ENCODE measurements around the gene ZP3. TPM values are rescaled to one million over a fixed set of nuclear protein-coding genes. Genes with fewer than 3 reads are reported as not detected.
"Not testable (repeated sequence)": the region's sequence is repeated elsewhere in the genome, so short reads cannot be mapped to it uniquely, and the experiment has no call there.

ZP3 gene
- total RNA-seq, 2 donors from 2014 or later, result 4.8 to 13.9 TPM

DNA sequence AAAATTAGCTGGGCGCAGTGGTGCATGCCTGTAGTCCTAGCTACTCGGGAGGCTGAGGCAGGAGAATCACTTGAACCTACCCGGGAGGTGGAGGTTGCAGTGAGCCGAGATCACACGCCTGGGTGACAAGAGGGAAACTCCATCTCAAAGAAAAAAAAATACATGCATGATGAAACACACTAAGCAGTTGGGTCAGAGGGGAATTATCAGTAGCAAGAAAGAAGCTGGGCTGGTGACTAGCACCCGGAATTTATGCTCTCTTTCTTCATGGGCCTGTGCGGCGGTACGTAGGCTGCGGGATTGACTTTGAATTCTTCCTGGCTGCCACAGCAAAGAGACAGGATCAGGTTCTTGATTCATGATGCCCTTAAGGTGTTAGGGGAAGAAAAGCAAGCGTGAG is 54.9 kb downstream of the ZP3 start:
- H3K27me3 ChIP-seq; H3K36me3 ChIP-seq; H3K27ac ChIP-seq; H3K4me1 ChIP-seq; DNase-seq; H3K9ac ChIP-seq (ENCODE audit: low read depth in 2 of 2, low read length in 2 of 2); intact Hi-C loops (cut with DNase I); H3K9me3 ChIP-seq; H3K4me3 ChIP-seq: not testable (repeated sequence)

DNA sequence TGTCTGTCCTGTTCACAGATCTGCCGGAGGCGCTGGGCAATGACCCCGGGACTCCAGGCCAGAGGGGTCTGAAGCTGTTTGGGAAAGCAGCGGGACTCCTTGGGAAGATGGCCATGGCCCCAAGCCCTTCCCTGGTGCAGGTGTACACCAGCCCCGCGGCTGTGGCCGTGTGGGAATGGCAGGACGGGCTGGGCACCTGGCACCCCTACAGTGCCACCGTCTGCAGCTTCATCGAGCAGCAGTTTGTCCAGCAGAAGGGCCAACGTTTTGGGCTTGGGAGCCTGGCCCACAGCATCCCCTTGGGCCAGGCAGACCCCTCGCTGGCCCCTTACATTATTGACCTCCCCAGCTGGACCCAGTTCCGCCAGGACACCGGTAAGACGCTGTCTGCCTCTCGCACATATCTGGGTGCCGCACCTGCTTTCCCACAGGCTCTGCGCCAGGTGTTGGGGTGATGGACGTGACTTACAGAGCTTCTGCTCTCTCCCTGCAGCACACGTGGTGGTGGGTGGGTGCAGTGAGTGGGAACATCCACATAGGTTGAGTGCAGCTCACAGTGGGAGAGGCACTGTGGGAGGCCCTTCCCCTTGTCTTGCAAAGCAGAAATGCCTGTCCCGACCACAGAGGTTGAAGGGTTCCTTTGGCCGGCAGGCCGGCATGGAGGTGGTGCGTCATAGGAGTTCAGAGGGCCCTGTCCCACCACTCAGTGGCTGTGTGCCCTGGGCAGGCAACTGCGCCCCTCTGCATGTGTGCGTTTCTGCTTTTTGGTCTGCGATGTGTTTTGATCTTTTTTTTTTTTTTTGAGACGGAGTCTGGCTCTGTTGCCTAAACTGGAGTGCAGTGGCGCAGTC is 55.9 kb downstream of the ZP3 start:
- H3K9ac ChIP-seq (ENCODE audit: low read depth in 2 of 2, low read length in 2 of 2); H3K4me1 ChIP-seq; H3K9me3 ChIP-seq; DNase-seq; H3K4me3 ChIP-seq; intact Hi-C loops (cut with DNase I); H3K27me3 ChIP-seq; H3K27ac ChIP-seq; H3K36me3 ChIP-seq: not testable (repeated sequence)

DNA sequence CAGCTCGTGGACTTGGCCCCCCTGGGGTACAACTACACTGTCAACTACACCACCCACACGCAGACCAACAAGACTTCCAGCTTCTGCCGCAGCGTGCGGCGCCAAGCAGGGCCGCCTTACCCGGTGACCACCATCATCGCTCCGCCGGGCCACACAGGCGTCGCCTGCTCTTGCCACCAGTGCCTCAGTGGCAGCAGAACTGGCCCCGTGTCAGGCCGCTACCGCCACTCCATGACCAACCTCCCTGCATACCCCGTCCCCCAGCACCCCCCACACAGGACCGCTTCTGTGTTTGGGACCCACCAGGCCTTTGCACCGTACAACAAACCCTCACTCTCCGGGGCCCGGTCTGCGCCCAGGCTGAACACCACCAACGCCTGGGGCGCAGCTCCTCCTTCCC is 57.9 kb downstream of the ZP3 start:
- H3K27ac ChIP-seq; DNase-seq; H3K27me3 ChIP-seq; H3K4me1 ChIP-seq; H3K36me3 ChIP-seq; H3K4me3 ChIP-seq; H3K9me3 ChIP-seq; H3K9ac ChIP-seq (ENCODE audit: low read depth in 2 of 2, low read length in 2 of 2); intact Hi-C loops (cut with DNase I): not testable (repeated sequence)

DNA sequence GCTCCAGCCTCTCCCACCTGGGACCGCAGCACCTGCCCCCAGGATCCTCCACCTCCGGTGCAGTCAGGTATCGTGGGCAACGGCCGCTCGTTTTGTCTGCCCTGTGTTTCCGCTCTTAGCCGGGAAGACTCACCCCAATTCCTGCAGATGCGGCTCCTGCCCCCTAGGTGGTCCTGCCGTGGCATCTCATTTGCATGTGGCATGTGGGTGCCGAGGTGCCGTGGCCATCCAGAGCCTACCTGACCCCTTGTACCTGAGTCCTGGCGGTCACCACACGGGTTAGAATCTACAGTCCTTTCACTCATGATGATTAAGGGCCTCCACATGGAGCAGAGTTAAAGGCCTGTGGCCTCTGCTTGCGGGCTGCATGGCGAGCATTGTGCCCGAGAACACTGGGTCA is 58.3 kb downstream of the ZP3 start:
- H3K9ac ChIP-seq (ENCODE audit: low read depth in 2 of 2, low read length in 2 of 2); DNase-seq; H3K4me3 ChIP-seq; H3K36me3 ChIP-seq; H3K4me1 ChIP-seq; H3K9me3 ChIP-seq; H3K27ac ChIP-seq; H3K27me3 ChIP-seq; intact Hi-C loops (cut with DNase I): not testable (repeated sequence)

DNA sequence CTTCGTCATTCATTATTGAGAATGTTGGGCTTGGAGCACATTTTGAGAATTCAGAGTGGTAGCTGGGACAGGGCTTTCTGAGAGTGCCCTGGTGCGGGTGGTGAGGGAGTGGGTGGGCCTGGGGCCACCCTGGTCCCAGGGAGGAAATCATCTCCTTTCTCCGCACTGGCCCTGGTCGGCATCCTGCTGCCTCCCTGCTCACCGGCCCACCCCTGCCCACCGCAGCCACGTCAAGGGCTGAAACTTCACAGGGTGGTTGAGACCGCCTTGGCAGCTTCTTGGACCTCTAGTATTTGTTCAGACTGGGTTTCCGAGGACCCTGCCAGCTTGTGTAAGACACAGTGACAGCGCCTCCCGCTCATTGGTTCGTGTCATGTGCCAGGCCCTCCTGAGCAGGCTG is 59.7 kb downstream of the ZP3 start:
- H3K9me3 ChIP-seq; H3K27me3 ChIP-seq; H3K4me3 ChIP-seq; H3K4me1 ChIP-seq; H3K27ac ChIP-seq; H3K36me3 ChIP-seq; DNase-seq; H3K9ac ChIP-seq (ENCODE audit: low read depth in 2 of 2, low read length in 2 of 2); intact Hi-C loops (cut with DNase I): not testable (repeated sequence)

DNA sequence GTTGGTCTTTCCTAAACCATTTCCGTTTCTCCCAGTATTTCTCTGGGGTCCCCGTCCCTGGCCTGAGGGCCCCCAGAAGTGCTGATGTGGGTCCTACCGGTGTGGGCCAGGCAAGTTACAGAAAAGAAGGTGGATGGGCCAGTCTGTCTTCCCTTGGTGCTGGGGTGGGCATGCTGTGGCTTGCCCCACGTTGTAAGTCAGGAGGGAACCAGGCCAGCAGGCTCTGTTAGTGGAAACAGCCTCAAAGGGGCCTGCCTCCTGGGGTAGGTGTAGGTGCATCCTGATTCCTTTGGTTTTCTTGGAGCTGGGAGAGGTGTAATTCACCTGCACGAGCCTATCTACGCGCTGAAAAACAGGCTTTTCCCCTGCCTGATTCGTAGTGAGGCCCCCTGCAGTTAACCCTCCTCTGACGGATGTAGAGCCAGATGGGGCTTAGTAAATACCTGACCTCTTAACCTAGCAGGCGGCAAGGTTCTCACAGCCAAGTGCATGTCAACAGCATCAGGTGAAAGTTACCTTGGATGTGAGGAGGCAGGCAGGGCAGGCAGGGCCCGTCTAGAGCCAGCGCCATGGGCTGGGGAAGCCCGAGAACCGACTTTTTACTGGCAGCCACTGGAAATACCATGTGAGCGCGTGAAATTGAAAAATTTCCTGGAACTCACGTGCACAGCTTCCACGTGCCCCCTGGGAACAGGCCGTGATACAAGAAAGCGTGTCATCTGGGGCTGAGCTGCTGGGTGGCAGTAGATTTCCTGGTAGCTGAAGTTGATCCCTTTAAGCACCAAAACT is 61.3 kb downstream of the ZP3 start:
- H3K4me1 ChIP-seq; H3K9me3 ChIP-seq; H3K27me3 ChIP-seq; H3K27ac ChIP-seq; H3K4me3 ChIP-seq; H3K9ac ChIP-seq (ENCODE audit: low read depth in 2 of 2, low read length in 2 of 2); DNase-seq; H3K36me3 ChIP-seq; intact Hi-C loops (cut with DNase I): not testable (repeated sequence)

DNA sequence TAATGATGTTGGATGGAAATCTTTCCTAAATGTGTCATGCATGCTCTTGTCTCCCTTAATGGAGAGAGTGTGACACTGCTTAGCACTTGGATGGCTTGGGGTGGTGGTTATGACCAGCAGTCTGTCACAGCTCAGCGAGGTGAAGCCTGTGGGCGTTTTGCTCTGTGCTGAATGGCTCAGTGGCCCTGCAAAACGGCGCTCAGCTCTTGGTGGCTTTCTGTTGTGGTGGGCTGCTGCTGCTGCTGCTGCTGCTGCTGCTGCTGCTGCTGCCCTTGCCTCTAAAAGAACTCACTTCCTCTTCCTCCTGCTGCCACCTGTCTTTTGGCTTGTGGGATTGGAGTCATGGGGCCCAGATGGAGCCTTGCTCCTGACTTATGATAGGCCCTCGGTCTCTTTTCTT is 61.9 kb downstream of the ZP3 start:
- H3K27ac ChIP-seq; DNase-seq; H3K9ac ChIP-seq (ENCODE audit: low read depth in 2 of 2, low read length in 2 of 2); H3K27me3 ChIP-seq; intact Hi-C loops (cut with DNase I); H3K4me1 ChIP-seq; H3K4me3 ChIP-seq; H3K36me3 ChIP-seq; H3K9me3 ChIP-seq: not testable (repeated sequence)

DNA sequence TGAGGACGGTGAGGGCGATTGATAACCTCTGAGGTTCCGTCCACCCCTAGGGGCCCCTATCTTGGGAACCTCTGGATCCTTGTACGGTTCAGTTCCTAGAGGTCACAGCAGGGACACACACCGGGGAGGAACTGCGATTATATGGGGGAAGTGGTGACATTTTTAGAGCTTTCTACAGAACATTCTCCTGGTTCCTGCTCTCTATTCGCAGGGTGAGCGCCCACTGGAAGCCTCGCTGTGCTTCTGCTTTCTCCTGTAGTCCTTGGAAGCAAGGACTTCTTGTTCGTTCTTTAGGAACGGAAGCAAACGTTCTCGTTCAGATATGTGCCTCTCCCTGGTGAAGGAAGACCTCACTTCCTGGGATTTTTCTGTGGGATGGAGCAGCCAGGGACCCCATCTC is 63.2 kb downstream of the ZP3 start:
- H3K27me3 ChIP-seq; H3K4me1 ChIP-seq; intact Hi-C loops (cut with DNase I); H3K36me3 ChIP-seq; H3K9me3 ChIP-seq; H3K4me3 ChIP-seq; DNase-seq; H3K27ac ChIP-seq; H3K9ac ChIP-seq (ENCODE audit: low read depth in 2 of 2, low read length in 2 of 2): not testable (repeated sequence)

Other genes with a start within 250 kb of the ZP3 start
- under 1 TPM; 0.64 to 0.67 TPM for gene SRRM3, start 223.1 kb upstream of the ZP3 start, total RNA-seq
- gene HSPB1, start 122.3 kb upstream of the ZP3 start, total RNA-seq, result 100 to 1,000 TPM; 539 to 844 TPM
- 100 to 1,000 TPM; 104 to 121 TPM for gene YWHAG, start 66.0 kb upstream of the ZP3 start, total RNA-seq
- under 1 TPM; 0.42 to 0.45 TPM for gene SSC4D, start 15.3 kb upstream of the ZP3 start, total RNA-seq
- 10 to 100 TPM; 61.7 to 91.1 TPM for gene DTX2, start 36.8 kb downstream of the ZP3 start, total RNA-seq
- gene UPK3B, start 85.6 kb downstream of the ZP3 start, total RNA-seq, result 1 to 10 TPM in 1 of 2 donors, under 1 TPM in 1; 0.72 to 2.6 TPM
- not detected for gene SPDYE16, start 118.3 kb downstream of the ZP3 start, total RNA-seq
- gene POMZP3, start 202.3 kb downstream of the ZP3 start, total RNA-seq, result 10 to 100 TPM in 1 of 2 donors, 1 to 10 TPM in 1; 6.5 to 21.1 TPM

All from colonic mucosa (tissue), 4 donors.